Esophagus squamous epithelium (tissue), 5 donors: Measurements from ENCODE around the gene RGL2. TPM values are rescaled to one million over a fixed set of nuclear protein-coding genes. Genes with fewer than 3 reads are reported as not detected.

ENCODE experiments used
- DNase-seq: peaks from one replicate; lab custom pipeline; 2025; lab: John Stamatoyannopoulos, UW
- H3K27ac ChIP-seq, 4 donors: fragments of 200-600 bp; sonication (generic); one replicate each; pipeline ENCODE4 v1.5.1; 2016 to 2019; ENCODE audit warnings: mild to moderate bottlenecking in 1 of 4
- H3K27me3 ChIP-seq, 4 donors: fragments of 200-600 bp; sonication (generic); 1 replicate in 3 of 4; 2 replicates in 1 of 4; pipeline versions ENCODE4 v1.5.1 to v1.6.0; 2017 to 2021; ENCODE audit warnings: antibody characterized with exemption in 1 of 4
- H3K36me3 ChIP-seq, 3 donors: fragments of 200-600 bp; sonication (generic); one replicate each; pipeline ENCODE4 v1.5.1; 2016 to 2019
- H3K4me1 ChIP-seq, 3 donors: fragments of 200-600 bp; sonication (generic); one replicate each; pipeline ENCODE4 v1.5.1; 2017 to 2019
- H3K4me3 ChIP-seq, 4 donors: fragments of 200-600 bp; sonication (generic); 1 replicate in 3 of 4; 2 replicates in 1 of 4; pipeline ENCODE4 v1.5.1; 2016 to 2019; ENCODE audit warnings: mild to moderate bottlenecking in 2 of 4, moderate library complexity in 1 of 4
- H3K9me3 ChIP-seq, 3 donors: fragments of 200-600 bp; sonication (generic); one replicate each; pipeline ENCODE4 v1.5.1; 2016 to 2019
- POLR2A ChIP-seq, 4 donors: fragments of 450-650 bp; IDR thresholded peaks; one replicate each; pipeline ENCODE4 v1.6.1; 2017; ENCODE audit warnings: antibody characterized with exemption in 4 of 4, mild to moderate bottlenecking in 4 of 4, moderate library complexity in 3 of 4
- WGBS, 2 donors: methylation state at CpG; one replicate each; pipeline ENCODE4 v1.1.5; 2018; 5-methylcytosine and 5-hydroxymethylcytosine counted together
- intact Hi-C: fragments of 100-400 bp; cut with DNase I; formaldehyde crosslinking; loops from one replicate; pipeline ENCODE4 v1.15.0; 2022
- total RNA-seq, 4 donors: library from RNA; depleted of rRNA; stranded (reverse); fragments of >200 nt; gene quantifications; one replicate each; pipeline ENCODE4 v1.1.0, GENCODE V29; 2016
- TF ChIP-seq, protein P1 (sequence below), 6 experiments: fragments of 450-650 bp in 4 of 6; fragments of 200-600 bp in 2 of 6; sonication (generic) in 2 of 6; IDR thresholded peaks; one replicate each; pipeline ENCODE4 v1.5.1; 2016 to 2019; ENCODE audit warnings: antibody characterized with exemption in 6 of 6, mild to moderate bottlenecking in 4 of 6, moderate library complexity in 4 of 6
- donor health status: DM: yes; HTN: yes; CAD: no.

The RGL2 gene
- total RNA-seq, 4 donors from 2014 or later, result 54.9 to 78.7 (median 63.2) TPM

DNA sequence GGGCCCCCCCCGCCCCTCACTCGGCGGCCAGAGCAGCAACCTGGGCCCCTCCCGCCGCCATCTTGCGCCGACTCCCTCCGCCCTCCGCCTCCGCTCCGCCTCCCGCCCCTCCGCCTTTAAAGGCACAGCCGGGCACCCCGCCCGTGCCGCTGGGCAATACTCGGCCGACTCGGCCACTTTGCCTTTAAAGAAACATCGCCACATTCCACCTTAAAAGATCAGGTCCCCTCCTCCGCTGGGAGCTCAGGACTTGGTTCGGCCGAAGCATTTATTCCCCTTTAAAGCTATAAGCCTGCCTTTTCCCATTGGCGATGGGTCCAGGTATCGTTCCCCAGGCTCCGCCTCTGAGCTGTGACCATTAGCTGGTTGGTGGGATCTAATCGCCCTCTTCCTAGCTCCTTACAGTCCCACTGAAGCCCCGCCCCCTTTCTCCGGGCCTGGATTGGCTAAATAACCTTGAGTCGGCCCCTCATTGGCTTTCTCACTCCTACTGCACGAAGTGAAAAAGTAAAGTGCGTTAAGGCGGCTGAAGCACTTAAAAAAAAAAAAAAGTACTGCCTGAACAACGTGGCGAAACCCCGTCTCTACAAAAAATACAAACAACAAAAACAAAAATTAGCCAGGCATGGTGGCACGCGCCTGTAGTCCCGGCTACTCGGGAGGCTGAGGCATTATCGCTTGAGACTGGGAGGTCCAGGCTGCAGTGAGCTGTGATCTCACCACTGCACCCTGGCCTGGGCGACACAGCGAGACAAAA lies 19.1 kb upstream of the RGL2 start, which contains the start of gene ZBTB22:
TSS of gene ZBTB22 (minus strand) at position 76 of the 757 bp plus-strand sequence. CDS start 828 bp downstream, outside the sequence.
- DNase-seq, result peak; percentile 93
- intact Hi-C loops, result no loop called here
- Histone ChIP-seq H3K4me3 (peak within 1 kb of the TSS; percentile 45 to 76 (median 58)), H3K4me1 (peaks cover 48 to 82% (median 61%) of the 10 kb centered on the region in 3 donors), H3K27me3 (no peaks in the 10 kb centered on the region), H3K9me3 (no peaks in the 10 kb centered on the region), H3K27ac (peak within 1 kb of the TSS; percentile 85 to 93 (median 92)), H3K36me3 (peaks cover 19 to 43% (median 22%) of the 10 kb centered on the region in 3 donors)
- peak in 1 of 4 donors; percentile 31 for TF ChIP-seq POLR2A (IDR thresholded peaks at IDR 0.05)
- TF ChIP-seq, protein P1, sequence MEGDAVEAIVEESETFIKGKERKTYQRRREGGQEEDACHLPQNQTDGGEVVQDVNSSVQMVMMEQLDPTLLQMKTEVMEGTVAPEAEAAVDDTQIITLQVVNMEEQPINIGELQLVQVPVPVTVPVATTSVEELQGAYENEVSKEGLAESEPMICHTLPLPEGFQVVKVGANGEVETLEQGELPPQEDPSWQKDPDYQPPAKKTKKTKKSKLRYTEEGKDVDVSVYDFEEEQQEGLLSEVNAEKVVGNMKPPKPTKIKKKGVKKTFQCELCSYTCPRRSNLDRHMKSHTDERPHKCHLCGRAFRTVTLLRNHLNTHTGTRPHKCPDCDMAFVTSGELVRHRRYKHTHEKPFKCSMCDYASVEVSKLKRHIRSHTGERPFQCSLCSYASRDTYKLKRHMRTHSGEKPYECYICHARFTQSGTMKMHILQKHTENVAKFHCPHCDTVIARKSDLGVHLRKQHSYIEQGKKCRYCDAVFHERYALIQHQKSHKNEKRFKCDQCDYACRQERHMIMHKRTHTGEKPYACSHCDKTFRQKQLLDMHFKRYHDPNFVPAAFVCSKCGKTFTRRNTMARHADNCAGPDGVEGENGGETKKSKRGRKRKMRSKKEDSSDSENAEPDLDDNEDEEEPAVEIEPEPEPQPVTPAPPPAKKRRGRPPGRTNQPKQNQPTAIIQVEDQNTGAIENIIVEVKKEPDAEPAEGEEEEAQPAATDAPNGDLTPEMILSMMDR (IDR thresholded peaks at IDR 0.05), result peak in 1 of 6 experiments; percentile 27
- WGBS, 2 donors, result 1 to 3% methylated on average over 27 to 30 of the region's 44 CpGs

DNA sequence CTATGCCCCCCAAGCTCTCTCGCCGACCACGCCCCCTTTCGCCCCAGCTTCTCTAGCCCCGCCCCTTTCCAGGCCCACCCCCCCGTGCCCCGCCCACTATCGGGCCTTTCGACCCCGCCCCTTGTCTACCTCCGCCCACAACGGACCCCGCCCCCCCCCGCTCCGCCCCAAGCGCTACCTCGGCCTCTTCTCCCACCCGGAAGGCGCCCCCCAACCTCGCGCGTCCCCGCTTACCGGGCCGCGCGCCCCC lies 18.6 kb upstream of the RGL2 start:
- Histone ChIP-seq H3K4me1 (peaks cover 48 to 85% (median 63%) of the 10 kb centered on the region in 3 donors), H3K9me3 (no peaks in the 10 kb centered on the region), H3K36me3 (peaks cover 19 to 43% (median 22%) of the 10 kb centered on the region in 3 donors), H3K27me3 (no peaks in the 10 kb centered on the region), H3K27ac (peak overlapping the region; percentile 85 to 93 (median 92)), H3K4me3 (peak overlapping the region; percentile 45 to 76 (median 58))
- 0% methylated on average over 2 to 4 of the region's 27 CpGs for WGBS, 2 donors
- TF ChIP-seq POLR2A (IDR thresholded peaks at IDR 0.05), result no peak
- TF ChIP-seq, protein P1 (IDR thresholded peaks at IDR 0.05), result no peak
- no peak for DNase-seq
- intact Hi-C loops, result no loop called here

DNA sequence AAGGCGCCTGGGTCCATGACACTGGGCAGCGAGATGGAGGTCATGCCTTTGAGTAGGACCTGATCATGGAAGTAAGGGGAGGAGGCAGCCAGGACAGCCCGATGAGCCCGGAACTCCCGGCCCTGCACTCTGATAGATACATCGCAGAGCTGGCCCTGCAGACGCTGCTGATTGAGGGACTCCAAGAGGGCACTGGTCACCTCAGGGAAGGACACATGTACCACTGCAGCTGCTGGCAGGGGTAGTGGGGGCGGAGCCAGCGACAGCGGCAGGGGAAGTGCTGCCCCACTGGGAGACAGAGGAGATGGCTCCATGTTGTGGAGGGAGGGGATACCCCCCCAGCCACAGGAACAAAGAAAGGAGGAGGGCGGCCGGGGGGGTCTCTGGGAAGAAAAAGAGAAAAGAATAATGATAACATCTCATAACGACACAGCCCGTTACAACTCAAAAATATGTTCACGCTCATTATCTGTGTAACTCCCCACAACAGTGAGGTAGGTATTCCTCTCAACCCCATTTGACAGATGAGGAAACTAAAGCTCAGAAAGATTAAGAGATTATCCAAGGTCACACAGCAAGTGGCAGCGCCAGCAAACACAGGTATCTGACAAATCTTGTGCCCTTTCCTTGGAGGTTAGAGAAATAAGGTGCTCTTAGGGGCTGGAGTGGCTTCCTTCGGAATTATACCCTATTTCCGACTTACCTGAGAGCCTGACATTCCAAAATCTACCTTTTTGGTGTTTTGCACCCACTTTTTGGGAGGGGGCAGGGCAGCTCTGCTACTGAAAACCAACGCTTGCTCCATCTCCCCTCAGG lies 18.1 kb upstream of the RGL2 start:
- H3K36me3 ChIP-seq, result peaks cover 19 to 43% (median 22%) of the 10 kb centered on the region in 3 donors
- H3K9me3 ChIP-seq, result no peaks in the 10 kb centered on the region
- no peaks in the 10 kb centered on the region for H3K27me3 ChIP-seq
- DNase-seq, result no peak
- TF ChIP-seq POLR2A (IDR thresholded peaks at IDR 0.05), result no peak
- TF ChIP-seq, protein P1 (IDR thresholded peaks at IDR 0.05), result no peak
- H3K4me1 ChIP-seq, result peaks cover 48 to 85% (median 65%) of the 10 kb centered on the region in 3 donors
- H3K27ac ChIP-seq, result peak overlapping the region; percentile 85 to 93 (median 92)
- WGBS, 2 donors, result 72 to 83% methylated on average over 17 of the region's 19 CpGs
- intact Hi-C loops, result no loop called here
- H3K4me3 ChIP-seq, result peak overlapping the region; percentile 45 to 76 (median 58)

DNA sequence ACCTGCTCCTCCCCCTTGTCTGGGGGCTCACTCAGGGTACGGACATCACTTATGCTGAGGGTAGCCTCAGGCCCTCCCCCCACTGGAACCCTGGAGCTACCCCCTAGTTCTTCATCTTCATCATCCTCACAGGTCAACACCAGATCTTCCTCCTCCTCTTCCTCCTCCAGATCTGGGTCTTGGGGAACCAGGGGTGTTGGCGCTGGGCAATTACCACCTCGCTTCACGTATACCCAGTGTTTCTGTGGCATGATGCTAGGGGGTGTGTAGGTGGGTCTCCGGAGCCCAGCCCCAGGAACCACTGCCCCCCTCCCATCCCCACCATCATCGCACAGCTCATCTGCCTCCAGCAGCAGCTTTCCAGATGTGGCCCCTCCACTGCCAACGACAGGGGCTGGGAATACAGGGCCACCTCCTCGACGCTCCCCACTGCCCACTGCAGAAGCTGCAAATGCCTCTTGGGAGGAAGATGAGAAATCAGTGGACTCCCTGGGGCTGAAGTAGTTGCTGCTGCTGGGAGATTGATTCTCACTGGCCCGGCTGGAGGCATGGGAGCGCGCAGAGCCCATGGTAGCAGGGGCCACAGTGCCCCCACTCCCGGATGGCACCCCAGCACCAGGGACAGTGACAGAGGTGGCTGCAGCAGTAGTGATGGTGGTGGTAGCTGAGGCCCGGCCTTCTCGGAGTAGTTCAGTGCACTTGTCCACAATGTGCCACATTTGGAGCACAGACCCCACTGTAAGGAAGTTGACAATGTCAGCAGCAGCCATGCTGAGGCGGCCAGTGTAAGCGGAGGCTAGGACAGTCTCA lies 17.3 kb upstream of the RGL2 start:
- Histone ChIP-seq H3K36me3 (peaks cover 18 to 45% (median 21%) of the 10 kb centered on the region in 3 donors), H3K4me3 (no peak overlapping the region), H3K27me3 (no peaks in the 10 kb centered on the region), H3K9me3 (no peaks in the 10 kb centered on the region), H3K4me1 (peaks cover 40 to 85% (median 65%) of the 10 kb centered on the region in 3 donors), H3K27ac (peak overlapping the region in 3 of 4 donors; percentile 98 to 99 (median 99))
- no peak for DNase-seq
- WGBS, 2 donors, result 94 to 95% methylated on average over 4 to 6 of the region's 17 CpGs
- TF ChIP-seq POLR2A (IDR thresholded peaks at IDR 0.05), result no peak
- intact Hi-C loops, result no loop called here
